Caco-2 (cell line): ENCODE data around the gene PRR13. TPM values are rescaled to one million over a fixed set of nuclear protein-coding genes. Genes with fewer than 3 reads are reported as not detected.
A peak's percentile ranks its signal among the peaks of the same experiment; 100 is the strongest.

Source experiments
- BruUV-seq: library from RNA; stranded (reverse); fragments of 400-500 nt; replicated peaks from 2 replicates; lab custom pipeline; 2021; lab: Mats Ljungman, UMichigan
- CTCF ChIA-PET: fragments of 300-600 bp; sonication (Branson Sonifier 250); formaldehyde crosslinking; loops from one replicate; lab custom pipeline; 2022; ENCODE audit warnings: antibody characterized with exemption; lab: Charles Lee
- POLR2A ChIA-PET: fragments of 300-600 bp; sonication (Branson Sonifier 250); formaldehyde crosslinking; loops from one replicate; lab custom pipeline; 2022; ENCODE audit warnings: antibody characterized with exemption; lab: Charles Lee
- DNase-seq, 2 experiments: peaks; one replicate each; pipeline versions ENCODE4 v3.0.0 to v3.0.0-alpha.2; 2020 to 2022
- H3K27me3 ChIP-seq: replicated peaks from 2 replicates; pipeline ENCODE4 v1.6.0; 2011; ENCODE audit warnings: low read length; ENCODE audit not compliant: control insufficient read depth, insufficient read depth
- H3K36me3 ChIP-seq: 2 replicates; pipeline ENCODE4 v1.5.1; 2011; ENCODE audit warnings: low read length; ENCODE audit not compliant: control insufficient read depth, insufficient read depth
- H3K4me1 ChIP-seq: fragments of 250-450 bp; sonication (Bioruptor Pico); 2 replicates; pipeline ENCODE4 v1.5.1; 2020; ENCODE audit warnings: mild to moderate bottlenecking
- H3K4me3 ChIP-seq: 2 replicates; pipeline ENCODE4 v1.5.1; 2011; ENCODE audit warnings: low read depth, mild to moderate bottlenecking, control low read depth, low read length
- H3K9me3 ChIP-seq: fragments of 250-450 bp; sonication (Bioruptor Pico); 2 replicates; pipeline ENCODE4 v1.5.1; 2020; ENCODE audit warnings: mild to moderate bottlenecking, moderate library complexity
- H3K27ac Mint-ChIP-seq: one replicate; pipeline ENCODE4 v1.8.0; 2022; ENCODE audit warnings: mixed read lengths; ENCODE audit not compliant: unreplicated experiment
- H3K27me3 Mint-ChIP-seq: one replicate; pipeline ENCODE4 v1.8.0; 2022; ENCODE audit warnings: mixed read lengths; ENCODE audit not compliant: insufficient read depth, unreplicated experiment
- H3K36me3 Mint-ChIP-seq: one replicate; pipeline ENCODE4 v1.8.0; 2022; ENCODE audit warnings: mild to moderate bottlenecking, mixed read lengths; ENCODE audit not compliant: insufficient read depth, unreplicated experiment
- H3K4me1 Mint-ChIP-seq: one replicate; pipeline ENCODE4 v1.8.0; 2022; ENCODE audit warnings: low read depth, mixed read lengths; ENCODE audit not compliant: unreplicated experiment
- H3K4me3 Mint-ChIP-seq: one replicate; pipeline ENCODE4 v1.8.0; 2022; ENCODE audit warnings: mild to moderate bottlenecking, moderate library complexity, mixed read lengths; ENCODE audit not compliant: unreplicated experiment
- H3K9me3 Mint-ChIP-seq: one replicate; pipeline ENCODE4 v1.8.0; 2022; ENCODE audit warnings: mixed read lengths; ENCODE audit not compliant: unreplicated experiment
- CTCF ChIP-seq, 2 experiments: fragments of 200-600 bp in 1 of 2; IDR thresholded peaks; 1 replicate in 1 of 2; 2 replicates in 1 of 2; pipeline versions ENCODE4 v1.5.1 to v1.8.0; 2011 to 2022; ENCODE audit warnings: antibody characterized with exemption in 1 of 2, control low read depth in 1 of 2, inconsistent platforms in 1 of 2, low read depth in 1 of 2, low read length in 1 of 2, mild to moderate bottlenecking in 1 of 2, moderate library complexity in 1 of 2; ENCODE audit not compliant: insufficient read depth in 1 of 2, severe bottlenecking in 1 of 2, unreplicated experiment in 1 of 2
- intact Hi-C: fragments of 100-400 bp; cut with micrococcal nuclease; formaldehyde crosslinking; loops from one replicate; pipeline ENCODE4 v1.10.0; 2022; ENCODE audit not compliant: unreplicated experiment
- total RNA-seq: library from RNA; stranded (reverse); gene quantifications from 2 replicates; pipeline ENCODE4 v1.2.3, GENCODE V29; 2022

Gene PRR13
- total RNA-seq, 1 experiment from 2014 or later = 400 TPM

GRCh38 chr12:53450936-53451335 is 9.4 kb downstream of the PRR13 start:
- peaks cover 75% of the 10 kb centered on the region for H3K36me3 Mint-ChIP-seq
- DNase-seq = no peak
- H3K4me1 Mint-ChIP-seq = peaks cover 29% of the 10 kb centered on the region
- peaks cover 5% of the 10 kb centered on the region for H3K36me3 ChIP-seq
- no peak overlapping the region for H3K4me3 Mint-ChIP-seq
- no TSS peak for BruUV-seq
- H3K9me3 Mint-ChIP-seq = no peaks in the 10 kb centered on the region
- POLR2A ChIA-PET = interaction anchor here (0.7 kb wide), 1 partner anchor 18 kb away, joined by 3 read pairs; no protein-coding TSS in a partner anchor
- CTCF ChIA-PET = no interaction called here
- H3K27me3 Mint-ChIP-seq = no peaks in the 10 kb centered on the region
- intact Hi-C loops = loop anchor here (1.0 to 2.0 kb wide), 2 partner anchors 10 to 50 kb away; partner anchors contain the start of genes PRR13 and TARBP2
- peaks cover 18% of the 10 kb centered on the region for H3K4me1 ChIP-seq
- H3K4me3 ChIP-seq = no peak overlapping the region
- TF ChIP-seq CTCF (IDR thresholded peaks at IDR 0.05; ENCODE audit: insufficient read depth in 1 of 2, low read depth in 1 of 2, low read length in 1 of 2, severe bottlenecking in 1 of 2, unreplicated experiment in 1 of 2) = no peak
- no peaks in the 10 kb centered on the region for H3K9me3 ChIP-seq
- H3K27ac Mint-ChIP-seq = no peak overlapping the region
- H3K27me3 ChIP-seq = no peaks in the 10 kb centered on the region

GRCh38 chr12:53451661-53452158 is 10.2 kb downstream of the PRR13 start, which contains the start of gene PCBP2:
Gene PCBP2, plus strand, starts transcription at chr12:53452102. Its CDS starts 2,699 bp downstream, at chr12:53454801.
- ChIA-PET CTCF (no interaction called here), POLR2A (no interaction called here)
- no TSS peak for BruUV-seq
- Histone ChIP-seq H3K36me3 (peaks cover 8% of the 10 kb centered on the region), H3K27me3 (no peaks in the 10 kb centered on the region), H3K9me3 (no peaks in the 10 kb centered on the region), H3K4me3 (peak within 1 kb of the TSS; percentile 89), H3K4me1 (peaks cover 18% of the 10 kb centered on the region)
- peak; percentile 98 to 99 for DNase-seq
- Mint-ChIP-seq H3K9me3 (no peaks in the 10 kb centered on the region), H3K4me1 (peaks cover 26% of the 10 kb centered on the region), H3K4me3 (peak within 1 kb of the TSS; percentile 79), H3K36me3 (peaks cover 75% of the 10 kb centered on the region), H3K27ac (peak within 1 kb of the TSS; percentile 94), H3K27me3 (no peaks in the 10 kb centered on the region)
- peak; percentile 77 to 87 for TF ChIP-seq CTCF (IDR thresholded peaks at IDR 0.05; ENCODE audit: insufficient read depth in 1 of 2, low read depth in 1 of 2, low read length in 1 of 2, severe bottlenecking in 1 of 2, unreplicated experiment in 1 of 2)
- intact Hi-C loops = loop anchor here (1.0 to 2.0 kb wide), 2 partner anchors 10 to 49 kb away; partner anchors contain the start of genes PRR13 and TARBP2

GRCh38 chr12:53452159-53453077 is 10.9 kb downstream of the PRR13 start:
- Mint-ChIP-seq H3K4me1 (peaks cover 26% of the 10 kb centered on the region), H3K4me3 (peak overlapping the region; percentile 79), H3K27me3 (no peaks in the 10 kb centered on the region), H3K27ac (peak overlapping the region; percentile 94), H3K9me3 (no peaks in the 10 kb centered on the region), H3K36me3 (peaks cover 76% of the 10 kb centered on the region)
- H3K9me3 ChIP-seq = no peaks in the 10 kb centered on the region
- ChIA-PET CTCF (interaction anchor here (0.7 to 1.0 kb wide), 2 partner anchors 23 to 27 kb away, joined by 3 read pairs; no protein-coding TSS in a partner anchor), POLR2A (interaction anchor here (0.5 kb wide), 1 partner anchor 272 kb away, joined by 5 read pairs; no protein-coding TSS in a partner anchor)
- H3K4me1 ChIP-seq = peaks cover 18% of the 10 kb centered on the region
- no TSS peak for BruUV-seq
- H3K27me3 ChIP-seq = no peaks in the 10 kb centered on the region
- H3K4me3 ChIP-seq = peak overlapping the region; percentile 89
- TF ChIP-seq CTCF (IDR thresholded peaks at IDR 0.05; ENCODE audit: insufficient read depth in 1 of 2, low read depth in 1 of 2, low read length in 1 of 2, severe bottlenecking in 1 of 2, unreplicated experiment in 1 of 2) = peak; percentile 15 to 45
- intact Hi-C loops = no loop called here
- DNase-seq = peak; percentile 90 to 91
- H3K36me3 ChIP-seq = peaks cover 8% of the 10 kb centered on the region
